B cell (primary cell): Measurements from ENCODE around the gene SRPRB. TPM values are rescaled to one million over a fixed set of nuclear protein-coding genes. Genes with fewer than 3 reads are reported as not detected.

Source experiments
- ATAC-seq: fragments of 200-7000 bp; cut with Tn5 transposase; one replicate; pipeline ENCODE4 v1.10.0; 2021; ENCODE audit warnings: low read depth, mild to moderate bottlenecking, moderate number of reproducible peaks, moderate library complexity
- CTCF ChIA-PET: fragments of 350-600 bp; sonication (Branson Sonifier 250); formaldehyde crosslinking; loops from one replicate; lab custom pipeline; 2021; ENCODE audit warnings: antibody characterized with exemption, inconsistent platforms; lab: Charles Lee
- POLR2A ChIA-PET: fragments of 350-600 bp; sonication (Branson Sonifier 250); formaldehyde crosslinking; loops from one replicate; lab custom pipeline; 2021; ENCODE audit warnings: antibody characterized with exemption; lab: Charles Lee
- DNase-seq: peaks from one replicate; pipeline ENCODE4 v3.0.0; 2013
- H2AFZ ChIP-seq: 2 replicates; pipeline ENCODE4 v1.6.1; 2012; ENCODE audit warnings: mild to moderate bottlenecking, low read depth, low read length; ENCODE audit not compliant: insufficient read depth, poor library complexity, severe bottlenecking
- H3K27ac ChIP-seq, 2 donors: 1 replicate in 1 of 2; 2 replicates in 1 of 2; pipeline ENCODE4 v1.5.1; 2012 to 2013; ENCODE audit warnings: low read length in 2 of 2, mild to moderate bottlenecking in 2 of 2, moderate library complexity in 1 of 2
- H3K27me3 ChIP-seq, 4 experiments: fragments of 200-600 bp in 1 of 4; sonication (generic) in 1 of 4; replicated peaks in 1 of 4; 1 replicate in 2 of 4; 2 replicates in 2 of 4; pipeline versions ENCODE4 v1.6.1 to v1.7.0; 2013 to 2016; ENCODE audit warnings: low read length in 3 of 4, mild to moderate bottlenecking in 2 of 4, mixed read lengths in 1 of 4, moderate library complexity in 1 of 4; ENCODE audit not compliant: insufficient read depth in 4 of 4, control insufficient read depth in 3 of 4; ENCODE audit errors: control extremely low read depth in 1 of 4
- H3K36me3 ChIP-seq, 2 experiments: replicated peaks in 1 of 2; 1 replicate in 1 of 2; 2 replicates in 1 of 2; pipeline versions ENCODE4 v1.6.1 to v1.7.1; 2013; ENCODE audit warnings: low read length in 1 of 2; ENCODE audit not compliant: insufficient read depth in 2 of 2, control insufficient read depth in 1 of 2; ENCODE audit errors: control extremely low read depth in 1 of 2, extremely low read depth in 1 of 2
- H3K4me1 ChIP-seq, 2 donors: fragments of 200-600 bp in 1 of 2; sonication (generic) in 1 of 2; 1 replicate in 1 of 2; 2 replicates in 1 of 2; pipeline versions ENCODE4 v1.5.1 to v1.6.1; 2013 to 2017; ENCODE audit warnings: low read length in 2 of 2; ENCODE audit not compliant: control insufficient read depth in 2 of 2, insufficient read depth in 2 of 2
- H3K4me2 ChIP-seq: replicated peaks from 2 replicates; pipeline ENCODE3; 2012; ENCODE audit warnings: mild to moderate bottlenecking, low read depth, low read length; ENCODE audit not compliant: poor library complexity, severe bottlenecking
- H3K4me3 ChIP-seq, 5 experiments: fragments of 200-600 bp in 1 of 5; sonication (generic) in 1 of 5; 1 replicate in 3 of 5; 2 replicates in 2 of 5; pipeline versions ENCODE4 v1.5.1 to v1.7.0; 2011 to 2016; ENCODE audit warnings: low read length in 4 of 5, mild to moderate bottlenecking in 4 of 5, low read depth in 2 of 5, control low read depth in 1 of 5, moderate library complexity in 1 of 5; ENCODE audit not compliant: insufficient read depth in 1 of 5; ENCODE audit errors: control extremely low read depth in 1 of 5, extremely low read depth in 1 of 5
- H3K79me2 ChIP-seq: fragments of 200-600 bp; sonication (generic); one replicate; pipeline ENCODE4 v1.6.0; 2016; ENCODE audit warnings: low read length; ENCODE audit not compliant: control insufficient read depth, insufficient read depth
- H3K9ac ChIP-seq: fragments of 200-600 bp; sonication (generic); 2 replicates; pipeline ENCODE4 v1.6.1; 2017; ENCODE audit warnings: mild to moderate bottlenecking, low read length, moderate library complexity
- H3K9me3 ChIP-seq, 3 donors: one replicate each; pipeline versions ENCODE4 v1.6.1 to v1.7.1; 2013; ENCODE audit warnings: low read length in 2 of 3; ENCODE audit not compliant: control insufficient read depth in 2 of 3, insufficient read depth in 1 of 3; ENCODE audit errors: control extremely low read depth in 1 of 3
- H4K20me1 ChIP-seq: 2 replicates; pipeline ENCODE4 v1.6.0; 2012; ENCODE audit warnings: mild to moderate bottlenecking, low read length; ENCODE audit not compliant: insufficient read depth, control insufficient read depth, poor library complexity, severe bottlenecking
- H3K27ac Mint-ChIP-seq: one replicate; pipeline ENCODE4 v1.8.0; 2021; ENCODE audit warnings: mixed read lengths
- H3K27me3 Mint-ChIP-seq: one replicate; pipeline ENCODE4 v1.8.0; 2021; ENCODE audit warnings: mixed read lengths
- H3K4me1 Mint-ChIP-seq: one replicate; pipeline ENCODE4 v1.8.0; 2021; ENCODE audit warnings: mixed read lengths
- H3K4me3 Mint-ChIP-seq: one replicate; pipeline ENCODE4 v1.8.0; 2021; ENCODE audit warnings: mixed read lengths
- H3K9me3 Mint-ChIP-seq: one replicate; pipeline ENCODE4 v1.8.0; 2022; ENCODE audit warnings: mixed read lengths; ENCODE audit not compliant: insufficient read depth
- EZH2 ChIP-seq: IDR thresholded peaks from 2 replicates; pipeline ENCODE4 v1.6.1; 2012; ENCODE audit warnings: borderline replicate concordance, low read depth, mild to moderate bottlenecking, moderate library complexity, low read length; ENCODE audit not compliant: insufficient read depth, poor library complexity, severe bottlenecking
- WGBS: methylation state at CpG from one replicate; pipeline ENCODE4 v1.1.5; 2013; ENCODE audit warnings: missing lambda C conversion rate; ENCODE audit not compliant: insufficient coverage; 5-methylcytosine and 5-hydroxymethylcytosine counted together
- intact Hi-C: fragments of 100-400 bp; cut with micrococcal nuclease; formaldehyde crosslinking; loops from one replicate; pipeline ENCODE4 v1.10.0; 2022
- polyA plus RNA-seq: library from polyadenylated mRNA; depleted of rRNA; stranded (reverse); fragments of >200 nt; gene quantifications from 2 replicates; pipeline ENCODE4 v1.2.3, GENCODE V29; 2012
- total RNA-seq, 2 donors: library from RNA; stranded (reverse); fragments of 120-200 nt in 1 of 2; gene quantifications; 1 replicate in 1 of 2; 2 replicates in 1 of 2; pipeline versions ENCODE4 v1.2.3 to v1.2.4, GENCODE V29; 2013 to 2022
- TF ChIP-seq, protein P1 (sequence below): fragments of 200-600 bp; IDR thresholded peaks from one replicate; pipeline ENCODE4 v1.8.0; 2022; ENCODE audit warnings: antibody characterized with exemption, mild to moderate bottlenecking

The SRPRB gene
- total and polyA plus RNA-seq, 2 donors (not counting 1 experiment from before 2014, with no cell fraction given), result 10.1 to 28.8 TPM

DNA sequence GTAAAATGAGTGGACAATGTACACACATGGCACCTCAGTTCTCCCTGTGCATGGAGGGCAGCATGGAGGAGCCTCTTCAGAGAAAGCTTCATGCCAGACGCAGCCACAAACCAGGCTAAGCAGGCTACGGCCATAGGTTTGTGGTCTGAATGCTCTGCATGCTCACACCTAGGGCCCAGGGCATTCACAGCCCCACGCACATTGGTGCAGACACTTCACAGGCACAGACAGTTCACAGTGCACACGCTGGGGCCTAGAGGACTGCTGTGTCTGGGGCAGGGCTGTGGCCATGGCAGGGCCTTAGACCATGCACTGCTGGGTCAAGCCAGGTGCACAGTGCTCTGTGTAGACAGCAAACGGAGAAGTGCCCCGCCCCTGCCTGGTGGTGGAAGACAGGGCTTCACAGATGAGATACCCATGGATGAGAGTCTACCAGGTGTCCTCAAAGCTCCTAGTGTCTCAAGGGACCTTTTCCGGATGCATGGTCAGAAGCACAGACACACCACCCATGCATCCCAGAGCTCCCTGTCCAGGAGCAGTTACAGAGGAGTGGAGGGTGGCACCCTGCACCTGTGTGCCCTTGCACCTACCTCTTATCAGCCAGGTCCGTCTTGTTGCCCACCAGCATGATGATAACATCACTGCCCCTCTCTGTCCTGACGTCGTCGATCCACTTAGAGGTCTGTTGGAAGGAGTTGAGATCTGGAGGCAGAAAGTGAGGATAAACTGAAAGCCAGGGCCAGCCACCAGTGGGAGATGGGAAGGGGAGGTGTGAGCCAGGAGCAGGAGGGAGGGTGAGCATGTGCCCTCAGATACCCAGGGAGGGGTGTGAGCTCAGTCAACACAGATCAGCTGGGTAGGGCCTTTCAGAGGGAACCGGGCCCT, 33.5 kb downstream of the SRPRB start:
- Histone ChIP-seq H3K4me3 (no peak overlapping the region), H3K4me1 (no peaks in the 10 kb centered on the region), H3K36me3 (no peaks in the 10 kb centered on the region), H3K9me3 (no peaks in the 10 kb centered on the region), H3K79me2 (no peaks in the 10 kb centered on the region), H4K20me1 (no peaks in the 10 kb centered on the region), H3K4me2 (no peak overlapping the region), H3K9ac (no peak overlapping the region), H2AFZ (no peak overlapping the region), H3K27me3 (no peaks in the 10 kb centered on the region), H3K27ac (no peak overlapping the region)
- intact Hi-C loops, result no loop called here
- Mint-ChIP-seq H3K27ac (no peak overlapping the region), H3K4me1 (no peaks in the 10 kb centered on the region), H3K4me3 (no peak overlapping the region), H3K27me3 (peaks cover 3% of the 10 kb centered on the region), H3K9me3 (no peaks in the 10 kb centered on the region)
- no peak for DNase-seq
- TF ChIP-seq EZH2, result no peak
- TF ChIP-seq, protein P1, sequence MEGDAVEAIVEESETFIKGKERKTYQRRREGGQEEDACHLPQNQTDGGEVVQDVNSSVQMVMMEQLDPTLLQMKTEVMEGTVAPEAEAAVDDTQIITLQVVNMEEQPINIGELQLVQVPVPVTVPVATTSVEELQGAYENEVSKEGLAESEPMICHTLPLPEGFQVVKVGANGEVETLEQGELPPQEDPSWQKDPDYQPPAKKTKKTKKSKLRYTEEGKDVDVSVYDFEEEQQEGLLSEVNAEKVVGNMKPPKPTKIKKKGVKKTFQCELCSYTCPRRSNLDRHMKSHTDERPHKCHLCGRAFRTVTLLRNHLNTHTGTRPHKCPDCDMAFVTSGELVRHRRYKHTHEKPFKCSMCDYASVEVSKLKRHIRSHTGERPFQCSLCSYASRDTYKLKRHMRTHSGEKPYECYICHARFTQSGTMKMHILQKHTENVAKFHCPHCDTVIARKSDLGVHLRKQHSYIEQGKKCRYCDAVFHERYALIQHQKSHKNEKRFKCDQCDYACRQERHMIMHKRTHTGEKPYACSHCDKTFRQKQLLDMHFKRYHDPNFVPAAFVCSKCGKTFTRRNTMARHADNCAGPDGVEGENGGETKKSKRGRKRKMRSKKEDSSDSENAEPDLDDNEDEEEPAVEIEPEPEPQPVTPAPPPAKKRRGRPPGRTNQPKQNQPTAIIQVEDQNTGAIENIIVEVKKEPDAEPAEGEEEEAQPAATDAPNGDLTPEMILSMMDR, result no peak
- WGBS, result 92% methylated on average over 12 of the region's 12 CpGs
- ATAC-seq, result no peak
- ChIA-PET POLR2A (no interaction called here), CTCF (no interaction called here)

DNA sequence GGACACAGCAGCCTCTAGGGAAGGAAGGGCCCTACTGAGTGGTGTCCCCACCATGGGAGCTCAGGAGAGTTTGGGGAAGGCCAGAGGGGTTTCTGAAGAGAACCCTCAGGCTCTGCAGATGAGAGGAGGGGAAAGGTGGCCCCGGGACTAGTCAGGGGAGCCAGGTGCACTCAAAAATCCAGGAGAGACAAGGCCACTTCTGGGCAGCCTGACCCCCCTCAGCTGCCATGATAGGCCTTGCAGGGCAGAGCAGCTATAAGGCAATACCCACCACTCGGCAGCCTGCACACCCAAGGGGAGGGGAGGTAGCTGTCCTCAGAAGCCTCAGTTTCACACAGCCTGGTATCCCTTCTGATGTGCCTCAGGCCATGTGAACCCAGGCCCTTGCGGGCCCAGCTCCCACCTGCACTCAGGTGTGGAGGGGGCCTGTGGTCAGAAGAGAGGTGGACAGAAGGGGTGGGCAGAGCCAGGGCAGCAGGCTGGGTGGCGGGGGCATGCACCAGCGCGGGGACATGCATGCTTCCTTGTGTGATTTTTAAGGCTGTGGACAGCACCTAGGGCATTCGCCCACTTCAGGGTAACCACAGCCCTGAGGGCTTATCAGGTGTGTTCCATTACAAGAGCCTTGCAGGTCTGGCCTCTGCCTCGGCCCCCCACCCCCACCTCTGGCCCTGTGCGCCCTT, 34.6 kb downstream of the SRPRB start:
- Histone ChIP-seq H3K9me3 (no peaks in the 10 kb centered on the region), H3K9ac (no peak overlapping the region), H3K4me3 (no peak overlapping the region), H3K27me3 (no peaks in the 10 kb centered on the region), H3K36me3 (no peaks in the 10 kb centered on the region), H2AFZ (no peak overlapping the region), H3K27ac (no peak overlapping the region), H3K79me2 (no peaks in the 10 kb centered on the region), H4K20me1 (no peaks in the 10 kb centered on the region), H3K4me2 (no peak overlapping the region), H3K4me1 (no peaks in the 10 kb centered on the region)
- no peak overlapping the region for H3K4me3 Mint-ChIP-seq
- CTCF ChIA-PET, result no interaction called here
- peaks cover 5% of the 10 kb centered on the region for H3K27me3 Mint-ChIP-seq
- TF ChIP-seq, protein P1, result no peak
- TF ChIP-seq EZH2, result no peak
- H3K27ac Mint-ChIP-seq, result no peak overlapping the region
- no peaks in the 10 kb centered on the region for H3K4me1 Mint-ChIP-seq
- H3K9me3 Mint-ChIP-seq, result no peaks in the 10 kb centered on the region
- DNase-seq (no peak), ATAC-seq (no peak)
- WGBS, result 91% methylated on average over 7 of the region's 9 CpGs
- intact Hi-C loops, result no loop called here
- POLR2A ChIA-PET, result no interaction called here
